HEK293T (cell line): ENCODE results near the gene CD164L2.

Experiments used
- ARNT ChIP-seq: fragments of 450-650 bp; IDR thresholded peaks from 2 replicates; pipeline ENCODE4 v1.6.1; 2017; ENCODE audit warnings: mild to moderate bottlenecking
- FOXA1 ChIP-seq: fragments of 450-650 bp; IDR thresholded peaks from 2 replicates; pipeline ENCODE4 v1.6.1; 2016; ENCODE audit warnings: mild to moderate bottlenecking
- HDGF ChIP-seq: fragments of 450-650 bp; IDR thresholded peaks from 2 replicates; pipeline ENCODE4 v1.6.1; 2017; ENCODE audit warnings: antibody characterized with exemption, borderline replicate concordance
- L3MBTL2 ChIP-seq: fragments of 450-650 bp; conservative IDR thresholded peaks from 2 replicates; pipeline ENCODE4 v1.6.1; 2016; ENCODE audit warnings: mild to moderate bottlenecking
- PKNOX1 ChIP-seq: fragments of 450-650 bp; IDR thresholded peaks from 2 replicates; pipeline ENCODE4 v1.6.1; 2016
- SP1 ChIP-seq: fragments of 450-650 bp; IDR thresholded peaks from 2 replicates; pipeline ENCODE4 v1.6.1; 2017

- TF ChIP-seq HDGF (no peak), L3MBTL2 (no peak), PKNOX1 (no peak), FOXA1 (no peak), ARNT (no peak), SP1 (no peak)
Observed at GRCh38 chr1:27342778-27343638, 40.1 kb downstream of the CD164L2 start.
